BJ (cell line): ENCODE data around the gene RNF208. TPM values are rescaled to one million over a fixed set of nuclear protein-coding genes. Genes with fewer than 3 reads are reported as not detected.

Experiments used
- CTCF ChIA-PET: fragments of 350-600 bp; formaldehyde crosslinking; extraction: SDS; loops from one replicate; lab custom pipeline; 2021; ENCODE audit warnings: antibody characterized with exemption, inconsistent platforms; lab: Yijun Ruan, JAX
- POLR2A ChIA-PET: fragments of 300-600 bp; sonication (Branson Sonifier 250); formaldehyde crosslinking; extraction: SDS; loops from one replicate; lab custom pipeline; 2021; ENCODE audit warnings: antibody characterized with exemption; lab: Charles Lee
- DNase-seq: peaks from one replicate; pipeline ENCODE4 v3.0.0-alpha.2; 2011; ENCODE audit warnings: low read depth
- H3K27me3 ChIP-seq: 2 replicates; pipeline ENCODE4 v1.6.0; 2011; ENCODE audit warnings: low read length; ENCODE audit not compliant: control insufficient read depth, insufficient read depth
- H3K36me3 ChIP-seq: 2 replicates; pipeline ENCODE4 v1.5.1; 2011; ENCODE audit warnings: low read length; ENCODE audit not compliant: control insufficient read depth, insufficient read depth
- H3K4me3 ChIP-seq: 2 replicates; pipeline ENCODE4 v1.5.1; 2011; ENCODE audit warnings: low read depth, mild to moderate bottlenecking, control low read depth, low read length
- polyA plus RNA-seq: library from polyadenylated mRNA; depleted of rRNA; stranded (reverse); fragments of >200 nt; gene quantifications from 2 replicates; pipeline ENCODE4 v1.2.3, GENCODE V29; 2011
- TF ChIP-seq, protein P1 (sequence below): IDR thresholded peaks from 2 replicates; pipeline ENCODE4 v1.5.1; 2011; ENCODE audit warnings: low read depth, mild to moderate bottlenecking, control low read depth, inconsistent platforms, low read length, moderate library complexity; ENCODE audit not compliant: insufficient read depth

RNF208 gene
- polyA plus RNA-seq, 1 experiment: 0.39 TPM

DNA sequence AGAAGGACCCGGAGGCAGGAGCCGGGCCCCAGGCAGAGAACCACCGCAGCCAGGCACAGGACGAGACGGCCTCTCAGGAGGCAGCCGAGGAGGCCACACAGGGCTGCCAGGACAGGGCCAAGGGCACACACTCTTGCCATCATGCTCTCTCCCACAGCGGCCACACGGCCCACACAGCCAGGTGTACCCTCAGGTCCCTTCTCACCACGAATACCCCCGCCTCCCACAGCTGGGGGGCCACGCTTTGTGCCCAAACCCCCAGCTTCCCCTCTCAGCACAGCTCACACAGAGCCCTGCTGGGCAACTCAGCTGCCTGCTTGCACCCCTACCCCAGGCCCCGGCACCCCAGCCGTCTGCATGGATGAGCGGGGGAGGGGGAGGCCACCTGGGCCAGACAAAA lies 28.3 kb downstream of the RNF208 start:
- TF ChIP-seq, protein P1, sequence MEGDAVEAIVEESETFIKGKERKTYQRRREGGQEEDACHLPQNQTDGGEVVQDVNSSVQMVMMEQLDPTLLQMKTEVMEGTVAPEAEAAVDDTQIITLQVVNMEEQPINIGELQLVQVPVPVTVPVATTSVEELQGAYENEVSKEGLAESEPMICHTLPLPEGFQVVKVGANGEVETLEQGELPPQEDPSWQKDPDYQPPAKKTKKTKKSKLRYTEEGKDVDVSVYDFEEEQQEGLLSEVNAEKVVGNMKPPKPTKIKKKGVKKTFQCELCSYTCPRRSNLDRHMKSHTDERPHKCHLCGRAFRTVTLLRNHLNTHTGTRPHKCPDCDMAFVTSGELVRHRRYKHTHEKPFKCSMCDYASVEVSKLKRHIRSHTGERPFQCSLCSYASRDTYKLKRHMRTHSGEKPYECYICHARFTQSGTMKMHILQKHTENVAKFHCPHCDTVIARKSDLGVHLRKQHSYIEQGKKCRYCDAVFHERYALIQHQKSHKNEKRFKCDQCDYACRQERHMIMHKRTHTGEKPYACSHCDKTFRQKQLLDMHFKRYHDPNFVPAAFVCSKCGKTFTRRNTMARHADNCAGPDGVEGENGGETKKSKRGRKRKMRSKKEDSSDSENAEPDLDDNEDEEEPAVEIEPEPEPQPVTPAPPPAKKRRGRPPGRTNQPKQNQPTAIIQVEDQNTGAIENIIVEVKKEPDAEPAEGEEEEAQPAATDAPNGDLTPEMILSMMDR: no peak
- Histone ChIP-seq H3K4me3 (no peak overlapping the region), H3K27me3 (no peaks in the 10 kb centered on the region), H3K36me3 (peaks cover 19% of the 10 kb centered on the region)
- DNase-seq: no peak
- POLR2A ChIA-PET: interaction anchor here (0.6 kb wide), 1 partner anchor 30 kb away, joined by 4 read pairs; no protein-coding TSS in a partner anchor
- CTCF ChIA-PET: no interaction called here

DNA sequence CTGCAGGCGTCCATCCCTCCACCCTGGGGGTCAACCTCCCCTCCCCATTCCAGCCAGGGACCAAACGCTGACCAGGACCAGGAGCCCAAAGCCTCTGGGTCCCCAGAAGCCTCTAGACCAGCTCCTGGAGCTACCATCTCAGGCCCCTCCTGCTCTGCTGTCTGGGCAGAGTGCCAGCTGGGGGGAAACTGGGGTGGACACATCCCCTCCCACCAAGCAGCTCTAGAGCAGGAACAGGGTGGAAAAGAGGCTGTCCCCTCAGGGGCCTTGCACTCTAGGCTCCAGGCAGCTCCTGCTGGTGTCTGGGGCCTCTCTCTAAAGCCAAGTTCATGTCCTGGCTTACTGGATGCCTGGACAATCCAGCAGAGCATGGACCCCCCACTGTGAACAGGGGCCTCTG lies 29.2 kb downstream of the RNF208 start:
- ChIA-PET CTCF (interaction anchor here (0.9 to 1.4 kb wide), 3 partner anchors 34 to 129 kb away, joined by 3 to 5 read pairs (median 4); partner anchors contain the start of gene RNF224), POLR2A (no interaction called here)
- H3K36me3 ChIP-seq: peaks cover 19% of the 10 kb centered on the region
- TF ChIP-seq, protein P1: no peak
- no peak for DNase-seq
- H3K4me3 ChIP-seq: no peak overlapping the region
- no peaks in the 10 kb centered on the region for H3K27me3 ChIP-seq

DNA sequence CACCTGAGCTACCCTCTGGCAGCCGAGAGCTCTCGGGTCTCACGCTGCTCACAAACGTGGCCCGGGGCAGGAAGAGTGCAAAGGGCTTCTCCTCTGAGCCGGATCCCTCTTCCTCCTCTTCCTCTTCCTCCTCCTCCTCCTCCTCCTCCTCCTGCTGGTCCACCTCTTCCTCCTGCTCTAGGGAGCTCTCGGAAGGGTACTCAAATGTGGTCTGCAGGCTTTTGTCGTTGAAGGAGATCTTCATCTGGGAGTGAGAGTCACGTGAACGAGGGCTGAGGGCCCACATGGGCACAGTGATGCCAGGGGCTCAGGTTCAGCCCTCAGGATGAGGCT lies 29.6 kb downstream of the RNF208 start:
- ChIA-PET POLR2A (no interaction called here), CTCF (interaction anchor here (0.9 to 1.4 kb wide), 3 partner anchors 35 to 128 kb away, joined by 3 to 5 read pairs (median 4); partner anchors contain the start of gene RNF224)
- TF ChIP-seq, protein P1: no peak
- H3K36me3 ChIP-seq: peaks cover 19% of the 10 kb centered on the region
- H3K4me3 ChIP-seq: no peak overlapping the region
- DNase-seq: no peak
- H3K27me3 ChIP-seq: no peaks in the 10 kb centered on the region

DNA sequence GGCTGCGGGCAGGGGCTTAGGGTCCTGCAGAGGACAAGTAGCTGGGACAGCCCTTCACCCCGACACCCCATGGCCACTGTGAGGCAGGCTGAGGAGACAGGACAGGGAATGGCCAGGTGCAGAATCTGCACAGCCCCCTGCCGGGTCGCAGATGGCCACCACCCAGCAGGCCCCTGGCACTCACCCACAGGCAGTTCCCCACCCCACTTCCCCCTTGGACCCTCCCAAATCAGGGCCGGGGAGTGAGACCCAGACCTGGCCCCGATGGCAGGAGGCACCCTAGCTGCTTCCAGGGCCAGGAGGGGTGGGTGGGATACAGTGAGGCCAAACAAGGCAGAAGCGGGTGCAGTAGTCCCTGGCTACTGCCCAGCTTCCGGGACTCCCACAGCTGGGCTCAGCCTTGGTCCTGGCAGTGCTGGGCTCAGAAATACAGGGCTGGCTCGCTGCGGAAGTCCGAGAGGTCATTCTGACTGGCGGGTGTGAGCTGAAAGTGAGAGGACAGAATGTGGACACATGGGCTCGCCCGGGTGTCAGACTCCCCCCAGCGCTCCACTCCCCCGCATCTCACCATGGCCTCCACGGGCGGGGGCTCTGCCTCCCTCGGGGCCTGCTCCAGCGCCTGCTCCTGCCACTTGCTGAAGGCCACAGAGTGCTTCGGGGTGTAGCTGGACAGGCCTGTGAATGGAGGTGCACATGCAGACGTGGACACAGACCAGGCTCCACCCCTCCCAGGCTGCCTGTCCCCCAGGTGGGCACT lies 30.2 kb downstream of the RNF208 start:
- no peak for DNase-seq
- TF ChIP-seq, protein P1: no peak
- Histone ChIP-seq H3K4me3 (no peak overlapping the region), H3K27me3 (no peaks in the 10 kb centered on the region), H3K36me3 (peaks cover 21% of the 10 kb centered on the region)
- ChIA-PET CTCF (interaction anchor here (0.9 to 1.4 kb wide), 3 partner anchors 35 to 128 kb away, joined by 3 to 5 read pairs (median 4); partner anchors contain the start of gene RNF224), POLR2A (no interaction called here)

DNA sequence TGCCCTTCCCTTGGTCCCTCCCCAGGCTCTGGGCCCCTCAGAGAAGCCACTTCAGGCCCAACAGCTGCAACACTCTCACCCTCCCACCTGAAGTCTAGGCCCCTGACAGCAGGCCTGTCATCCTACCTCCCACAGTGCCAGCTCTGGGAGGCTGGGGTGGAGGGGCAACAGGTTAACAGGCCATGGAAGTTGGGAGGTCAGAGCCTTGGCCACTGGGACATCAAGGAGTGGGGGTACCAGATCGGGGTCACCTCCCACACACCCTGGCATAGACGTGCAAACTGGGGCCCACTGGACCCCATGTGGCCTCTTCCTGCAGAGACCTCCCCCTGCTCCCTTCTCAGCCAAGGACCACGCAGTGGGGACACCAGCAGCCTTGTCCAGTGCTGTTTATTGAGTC lies 30.8 kb downstream of the RNF208 start:
- ChIA-PET POLR2A (no interaction called here), CTCF (interaction anchor here (1.4 kb wide), 1 partner anchor 46 kb away, joined by 3 read pairs; no protein-coding TSS in a partner anchor)
- Histone ChIP-seq H3K27me3 (no peaks in the 10 kb centered on the region), H3K36me3 (peaks cover 21% of the 10 kb centered on the region), H3K4me3 (no peak overlapping the region)
- no peak for DNase-seq
- TF ChIP-seq, protein P1: no peak
